ENCODE results near the gene ZNF175. TPM values are rescaled to one million over a fixed set of nuclear protein-coding genes. Genes with fewer than 3 reads are reported as not detected.

Gene ZNF175
- total RNA-seq, 1 experiment from 2014 or later = 9.3 TPM

- POLR2A ChIA-PET = no interaction called here
- H3K4me2 ChIP-seq (ENCODE audit: low read length) = no peak overlapping the region
Observed at GRCh38 chr19:51524666-51525264, 46.3 kb upstream of the ZNF175 start.

More at GRCh38 chr19:51524666-51525264, 46.3 kb upstream of the ZNF175 start:
- Histone ChIP-seq H3K9ac (ENCODE audit: low read length) (no peak overlapping the region), H3K9me2 (ENCODE audit: insufficient read depth) (no peaks in the 10 kb centered on the region), H2AFZ (ENCODE audit: low read depth, low read length, poor library complexity, severe bottlenecking) (no peak overlapping the region), H3K4me1 (ENCODE audit: control insufficient read depth in 1 of 2, insufficient read depth in 2 of 2, low read length in 2 of 2) (no peaks in the 10 kb centered on the region), H3K79me2 (ENCODE audit: insufficient read depth, low read length) (no peaks in the 10 kb centered on the region), H3K27me3 (ENCODE audit: insufficient read depth, low read length) (peaks cover 55% of the 10 kb centered on the region), H3K27ac (ENCODE audit: low read depth, low read length) (no peak overlapping the region), H3K4me3 (replicated peaks in 1 of 2; ENCODE audit: low read depth in 1 of 2, low read length in 2 of 2) (no peak overlapping the region), H3K9me3 (ENCODE audit: control insufficient read depth in 1 of 2, insufficient read depth in 1 of 2, low read depth in 1 of 2, low read length in 2 of 2) (no peaks in the 10 kb centered on the region; a peak in 1 of 4 replicates), H3K36me3 (ENCODE audit: control insufficient read depth in 1 of 2, insufficient read depth in 2 of 2, low read length in 2 of 2) (no peaks in the 10 kb centered on the region), H4K20me1 (ENCODE audit: insufficient read depth) (no peaks in the 10 kb centered on the region)
- intact Hi-C loops (cut with micrococcal nuclease) = no loop called here
- ATAC-seq (no peak), DNase-seq (ENCODE audit: low read depth, low spot score) (no peak)
- no TSS peak for BruUV-seq (replicated peaks)
- RAD21 ChIA-PET (ENCODE audit: low non-redundant PET in 1 of 2, low total read pairs in 2 of 2, uncharacterized antibody in 2 of 2, unreplicated experiment in 2 of 2) = no interaction called here
- CTCF ChIA-PET = interaction anchor here (1.2 kb wide), 1 partner anchor 136 kb away, joined by 3 read pairs; no protein-coding TSS in a partner anchor
- TF ChIP-seq, protein P1, sequence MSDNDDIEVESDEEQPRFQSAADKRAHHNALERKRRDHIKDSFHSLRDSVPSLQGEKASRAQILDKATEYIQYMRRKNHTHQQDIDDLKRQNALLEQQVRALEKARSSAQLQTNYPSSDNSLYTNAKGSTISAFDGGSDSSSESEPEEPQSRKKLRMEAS (IDR thresholded peaks at IDR 0.05) = no peak
- TF ChIP-seq EZH2 (IDR thresholded peaks at IDR 0.05) (no peak), SRF (IDR thresholded peaks at IDR 0.05; ENCODE audit: low read depth) (no peak), FOSL1 (IDR thresholded peaks at IDR 0.05; ENCODE audit: low read depth) (no peak), CEBPB (IDR thresholded peaks at IDR 0.05; ENCODE audit: low read depth) (no peak), POLR2AphosphoS5 (IDR thresholded peaks at IDR 0.05; ENCODE audit: low read depth, low read length) (no peak), RAD21 (IDR thresholded peaks at IDR 0.05; ENCODE audit: low read depth) (no peak), SP1 (IDR thresholded peaks at IDR 0.05; ENCODE audit: low read depth) (no peak), ELF1 (IDR thresholded peaks at IDR 0.05; ENCODE audit: borderline replicate concordance, low read depth) (no peak), CBX3 (IDR thresholded peaks at IDR 0.05; ENCODE audit: low read depth) (no peak), JUND (IDR thresholded peaks at IDR 0.05) (no peak), SIN3A (IDR thresholded peaks at IDR 0.05; ENCODE audit: low read depth) (no peak), YY1 (IDR thresholded peaks at IDR 0.05; ENCODE audit: extremely low read depth, insufficient replicate concordance, low read depth, low read length) (no peak), TCF7L2 (IDR thresholded peaks at IDR 0.05; ENCODE audit: borderline replicate concordance, extremely low read depth, insufficient read depth, insufficient read length) (no peak), EZH2phosphoT487 (IDR thresholded peaks at IDR 0.05; ENCODE audit: borderline replicate concordance) (no peak), CTCF (IDR thresholded peaks at IDR 0.05 in 2 of 3, conservative IDR thresholded peaks at IDR 0.05 in 1 of 3; ENCODE audit: borderline replicate concordance in 1 of 3, insufficient read depth in 1 of 3, low read depth in 2 of 3, low read length in 2 of 3) (no peak), ZNF274 (IDR thresholded peaks at IDR 0.05; ENCODE audit: low read depth, low read length) (no peak)
- TF ChIP-seq, protein P2, sequence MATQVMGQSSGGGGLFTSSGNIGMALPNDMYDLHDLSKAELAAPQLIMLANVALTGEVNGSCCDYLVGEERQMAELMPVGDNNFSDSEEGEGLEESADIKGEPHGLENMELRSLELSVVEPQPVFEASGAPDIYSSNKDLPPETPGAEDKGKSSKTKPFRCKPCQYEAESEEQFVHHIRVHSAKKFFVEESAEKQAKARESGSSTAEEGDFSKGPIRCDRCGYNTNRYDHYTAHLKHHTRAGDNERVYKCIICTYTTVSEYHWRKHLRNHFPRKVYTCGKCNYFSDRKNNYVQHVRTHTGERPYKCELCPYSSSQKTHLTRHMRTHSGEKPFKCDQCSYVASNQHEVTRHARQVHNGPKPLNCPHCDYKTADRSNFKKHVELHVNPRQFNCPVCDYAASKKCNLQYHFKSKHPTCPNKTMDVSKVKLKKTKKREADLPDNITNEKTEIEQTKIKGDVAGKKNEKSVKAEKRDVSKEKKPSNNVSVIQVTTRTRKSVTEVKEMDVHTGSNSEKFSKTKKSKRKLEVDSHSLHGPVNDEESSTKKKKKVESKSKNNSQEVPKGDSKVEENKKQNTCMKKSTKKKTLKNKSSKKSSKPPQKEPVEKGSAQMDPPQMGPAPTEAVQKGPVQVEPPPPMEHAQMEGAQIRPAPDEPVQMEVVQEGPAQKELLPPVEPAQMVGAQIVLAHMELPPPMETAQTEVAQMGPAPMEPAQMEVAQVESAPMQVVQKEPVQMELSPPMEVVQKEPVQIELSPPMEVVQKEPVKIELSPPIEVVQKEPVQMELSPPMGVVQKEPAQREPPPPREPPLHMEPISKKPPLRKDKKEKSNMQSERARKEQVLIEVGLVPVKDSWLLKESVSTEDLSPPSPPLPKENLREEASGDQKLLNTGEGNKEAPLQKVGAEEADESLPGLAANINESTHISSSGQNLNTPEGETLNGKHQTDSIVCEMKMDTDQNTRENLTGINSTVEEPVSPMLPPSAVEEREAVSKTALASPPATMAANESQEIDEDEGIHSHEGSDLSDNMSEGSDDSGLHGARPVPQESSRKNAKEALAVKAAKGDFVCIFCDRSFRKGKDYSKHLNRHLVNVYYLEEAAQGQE (IDR thresholded peaks at IDR 0.05; ENCODE audit: low read depth) = no peak
- TF ChIP-seq, protein P3, sequence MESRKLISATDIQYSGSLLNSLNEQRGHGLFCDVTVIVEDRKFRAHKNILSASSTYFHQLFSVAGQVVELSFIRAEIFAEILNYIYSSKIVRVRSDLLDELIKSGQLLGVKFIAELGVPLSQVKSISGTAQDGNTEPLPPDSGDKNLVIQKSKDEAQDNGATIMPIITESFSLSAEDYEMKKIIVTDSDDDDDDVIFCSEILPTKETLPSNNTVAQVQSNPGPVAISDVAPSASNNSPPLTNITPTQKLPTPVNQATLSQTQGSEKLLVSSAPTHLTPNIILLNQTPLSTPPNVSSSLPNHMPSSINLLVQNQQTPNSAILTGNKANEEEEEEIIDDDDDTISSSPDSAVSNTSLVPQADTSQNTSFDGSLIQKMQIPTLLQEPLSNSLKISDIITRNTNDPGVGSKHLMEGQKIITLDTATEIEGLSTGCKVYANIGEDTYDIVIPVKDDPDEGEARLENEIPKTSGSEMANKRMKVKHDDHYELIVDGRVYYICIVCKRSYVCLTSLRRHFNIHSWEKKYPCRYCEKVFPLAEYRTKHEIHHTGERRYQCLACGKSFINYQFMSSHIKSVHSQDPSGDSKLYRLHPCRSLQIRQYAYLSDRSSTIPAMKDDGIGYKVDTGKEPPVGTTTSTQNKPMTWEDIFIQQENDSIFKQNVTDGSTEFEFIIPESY (IDR thresholded peaks at IDR 0.05; ENCODE audit: extremely low read depth, insufficient replicate concordance, low read length) = no peak

All from HCT116 (cell line).